Ovary (tissue), 9 donors: ENCODE results near the gene RPRD2. TPM values are rescaled to one million over a fixed set of nuclear protein-coding genes. Genes with fewer than 3 reads are reported as not detected.

Experiments
- DNase-seq, 5 donors: peaks; one replicate each; pipeline ENCODE4 v3.0.0-alpha.2; 2019 to 2020
- H3K27ac ChIP-seq, 2 donors: fragments of 200-600 bp; one replicate each; pipeline versions ENCODE4 v1.5.1 to v1.8.0; 2019 to 2022
- H3K27me3 ChIP-seq: fragments of 200-600 bp; one replicate; pipeline ENCODE4 v1.8.0; 2022
- H3K36me3 ChIP-seq: fragments of 200-600 bp; sonication (generic); one replicate; pipeline ENCODE4 v1.5.1; 2019
- H3K4me1 ChIP-seq: one replicate; pipeline ENCODE4 v1.8.1; 2013; ENCODE audit warnings: mild to moderate bottlenecking, moderate library complexity; ENCODE audit not compliant: insufficient read depth
- H3K4me3 ChIP-seq: fragments of 200-600 bp; sonication (generic); one replicate; pipeline ENCODE4 v1.5.1; 2017
- H3K9me3 ChIP-seq, 2 donors: fragments of 200-600 bp in 1 of 2; sonication (generic) in 1 of 2; one replicate each; pipeline versions ENCODE4 v1.5.1 to v1.8.1; 2013 to 2019; ENCODE audit warnings: mild to moderate bottlenecking in 1 of 2, moderate library complexity in 1 of 2
- EP300 ChIP-seq: sonication (generic); formaldehyde crosslinking; IDR thresholded peaks from one replicate; pipeline ENCODE4 v1.6.1; 2017; ENCODE audit warnings: antibody characterized with exemption
- POLR2A ChIP-seq: fragments of 450-650 bp; IDR thresholded peaks from one replicate; pipeline ENCODE4 v1.6.1; 2017; ENCODE audit warnings: antibody characterized with exemption, mild to moderate bottlenecking, moderate library complexity
- WGBS, 3 donors: extraction: QIAGEN DNeasy Blood & Tissue Kit in 1 of 3; methylation state at CpG; one replicate each; pipeline versions ENCODE4 v1.1.5 to v1.1.7; 2013 to 2017; 5-methylcytosine and 5-hydroxymethylcytosine counted together
- intact Hi-C, 4 donors: fragments of 100-400 bp; cut with DNase I; formaldehyde crosslinking; loops; one replicate each; pipeline versions ENCODE4 v1.11.0 to v1.15.1; 2022 to 2023
- polyA plus RNA-seq, 2 donors: library from polyadenylated mRNA; stranded (reverse); fragments of 200-250 nt in 1 of 2; fragments of 350-450 nt in 1 of 2; fragmentation: Illumina TruSeq in 1 of 2; extraction: RNeasy Lipid Tissue Mini Kit (QIAGEN cat#74804) in 1 of 2; gene quantifications; one replicate each; pipeline ENCODE4 v1.2.3, GENCODE V29; 2013 to 2014
- total RNA-seq, 7 donors: library from RNA; depleted of rRNA in 2 of 7; stranded (reverse); fragments of >200 nt in 2 of 7; fragmentation: NEBNext Ultra II Directional in 3 of 7; extraction: Animal tissue kit (Norgen Biotek cat#: 25700) in 3 of 7; gene quantifications; one replicate each; pipeline versions ENCODE4 v1.1.0 to v1.2.4, GENCODE V29; 2016 to 2023
- TF ChIP-seq, protein P1 (sequence below), 3 donors: fragments of 450-650 bp in 2 of 3; fragments of 200-600 bp in 1 of 3; IDR thresholded peaks; one replicate each; pipeline versions ENCODE4 v1.5.1 to v1.8.0; 2016 to 2022; ENCODE audit warnings: antibody characterized with exemption in 3 of 3, mild to moderate bottlenecking in 1 of 3
- donor health status: DM: no; HTN: no; CAD: no; lungs with moderate emphysema.
- donor health status: DM: no; HTN: no; CAD: no.
- donor health status: Bipolar disorder and iron deficiency.
- donor health status: DM: yes; HTN: yes; CAD: no.
- donor health status: DM: no; HTN: no; CAD: no.
- donor health status: DM: yes; HTN: yes; CAD: no.

Gene RPRD2
- total and polyA plus RNA-seq, 9 donors = 18.2 to 55.6 (median 43.9) TPM

DNA sequence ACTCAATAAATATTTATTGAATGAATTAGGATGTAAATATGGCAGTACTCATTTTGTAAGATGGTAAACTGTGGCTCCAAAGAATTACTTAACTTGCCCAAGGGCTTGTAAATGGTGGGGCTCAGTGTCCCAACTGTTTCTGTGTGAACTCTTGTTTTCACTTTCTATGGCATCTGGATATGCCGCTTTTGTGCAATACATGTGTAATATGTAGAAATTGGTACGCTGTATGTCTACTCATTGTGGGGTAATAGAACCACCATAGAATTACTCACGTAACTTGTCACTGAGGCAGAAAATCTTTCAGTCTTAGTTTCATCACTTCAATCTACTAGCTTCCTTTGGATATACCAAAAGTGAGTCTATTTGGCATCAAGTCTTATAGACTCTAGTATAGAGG is 41.6 kb upstream of the RPRD2 start:
- Histone ChIP-seq H3K9me3 (no peaks in the 10 kb centered on the region), H3K4me3 (peak overlapping the region; percentile 75), H3K4me1 (peaks cover 5% of the 10 kb centered on the region), H3K27me3 (no peaks in the 10 kb centered on the region), H3K27ac (no peak overlapping the region), H3K36me3 (no peaks in the 10 kb centered on the region)
- DNase-seq = no peak
- intact Hi-C loops = no loop called here
- WGBS, 3 donors = 87 to 96% (median 95%) methylated on average over 3 of the region's 3 CpGs
- TF ChIP-seq POLR2A = no peak
- no peak for TF ChIP-seq EP300
- TF ChIP-seq, protein P1, sequence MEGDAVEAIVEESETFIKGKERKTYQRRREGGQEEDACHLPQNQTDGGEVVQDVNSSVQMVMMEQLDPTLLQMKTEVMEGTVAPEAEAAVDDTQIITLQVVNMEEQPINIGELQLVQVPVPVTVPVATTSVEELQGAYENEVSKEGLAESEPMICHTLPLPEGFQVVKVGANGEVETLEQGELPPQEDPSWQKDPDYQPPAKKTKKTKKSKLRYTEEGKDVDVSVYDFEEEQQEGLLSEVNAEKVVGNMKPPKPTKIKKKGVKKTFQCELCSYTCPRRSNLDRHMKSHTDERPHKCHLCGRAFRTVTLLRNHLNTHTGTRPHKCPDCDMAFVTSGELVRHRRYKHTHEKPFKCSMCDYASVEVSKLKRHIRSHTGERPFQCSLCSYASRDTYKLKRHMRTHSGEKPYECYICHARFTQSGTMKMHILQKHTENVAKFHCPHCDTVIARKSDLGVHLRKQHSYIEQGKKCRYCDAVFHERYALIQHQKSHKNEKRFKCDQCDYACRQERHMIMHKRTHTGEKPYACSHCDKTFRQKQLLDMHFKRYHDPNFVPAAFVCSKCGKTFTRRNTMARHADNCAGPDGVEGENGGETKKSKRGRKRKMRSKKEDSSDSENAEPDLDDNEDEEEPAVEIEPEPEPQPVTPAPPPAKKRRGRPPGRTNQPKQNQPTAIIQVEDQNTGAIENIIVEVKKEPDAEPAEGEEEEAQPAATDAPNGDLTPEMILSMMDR (IDR thresholded peaks at IDR 0.05) = no peak

DNA sequence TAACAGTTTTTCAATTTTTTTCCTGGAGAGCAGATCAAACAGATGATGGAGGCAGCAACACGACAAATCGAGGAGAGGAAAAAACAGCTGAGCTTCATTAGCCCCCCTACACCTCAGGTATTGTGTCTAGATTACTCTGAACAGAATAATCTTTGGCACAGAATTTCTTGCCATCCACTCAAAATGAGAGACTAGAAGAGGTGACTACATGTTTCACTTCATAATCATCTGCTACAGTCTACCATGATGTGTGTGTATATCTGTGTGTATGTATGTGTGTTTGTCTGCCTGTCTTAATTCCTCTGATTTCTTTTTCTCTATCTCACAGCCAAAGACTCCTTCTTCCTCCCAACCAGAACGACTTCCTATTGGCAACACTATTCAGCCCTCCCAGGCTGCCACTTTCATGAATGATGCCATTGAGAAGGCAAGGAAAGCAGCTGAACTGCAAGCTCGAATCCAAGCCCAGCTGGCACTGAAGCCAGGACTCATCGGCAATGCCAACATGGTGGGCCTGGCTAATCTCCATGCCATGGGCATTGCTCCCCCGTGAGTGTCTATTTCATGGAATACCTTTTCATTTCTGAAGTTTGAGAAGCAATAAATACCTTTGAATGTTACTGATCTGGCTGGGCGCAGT is 31.2 kb upstream of the RPRD2 start:
- Histone ChIP-seq H3K36me3 (no peaks in the 10 kb centered on the region), H3K9me3 (no peaks in the 10 kb centered on the region), H3K27ac (no peak overlapping the region), H3K27me3 (no peaks in the 10 kb centered on the region), H3K4me3 (no peak overlapping the region), H3K4me1 (no peaks in the 10 kb centered on the region)
- DNase-seq = no peak
- intact Hi-C loops = no loop called here
- 87 to 91% (median 89%) methylated on average over 7 of the region's 7 CpGs for WGBS, 3 donors
- TF ChIP-seq POLR2A = no peak
- TF ChIP-seq EP300 = no peak
- TF ChIP-seq, protein P1 (IDR thresholded peaks at IDR 0.05) = no peak

DNA sequence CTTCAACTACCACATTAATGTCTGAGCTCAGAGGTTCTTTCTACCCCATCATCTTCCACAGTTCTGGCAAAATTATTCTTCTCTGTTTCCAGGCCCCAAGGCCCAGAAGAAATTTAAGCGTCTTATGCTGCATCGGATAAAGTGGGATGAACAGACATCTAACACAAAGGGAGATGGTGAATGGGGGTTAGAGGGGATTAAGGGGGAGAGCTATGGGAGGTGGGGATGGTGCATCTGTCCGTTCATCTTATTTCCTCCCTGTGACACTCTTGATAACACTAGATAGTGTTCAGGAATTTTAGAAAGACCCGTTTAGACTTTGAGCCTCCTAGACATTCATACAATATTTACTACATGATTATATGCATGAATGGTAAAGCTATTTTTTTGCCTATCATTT is 17.6 kb upstream of the RPRD2 start:
- intact Hi-C loops = no loop called here
- Histone ChIP-seq H3K4me1 (no peaks in the 10 kb centered on the region), H3K4me3 (no peak overlapping the region), H3K36me3 (no peaks in the 10 kb centered on the region), H3K27me3 (no peaks in the 10 kb centered on the region), H3K27ac (no peak overlapping the region), H3K9me3 (no peaks in the 10 kb centered on the region)
- no peak for DNase-seq
- 72 to 83% (median 73%) methylated on average over 4 of the region's 4 CpGs for WGBS, 3 donors
- no peak for TF ChIP-seq EP300
- TF ChIP-seq, protein P1 (IDR thresholded peaks at IDR 0.05) = no peak
- TF ChIP-seq POLR2A = no peak

DNA sequence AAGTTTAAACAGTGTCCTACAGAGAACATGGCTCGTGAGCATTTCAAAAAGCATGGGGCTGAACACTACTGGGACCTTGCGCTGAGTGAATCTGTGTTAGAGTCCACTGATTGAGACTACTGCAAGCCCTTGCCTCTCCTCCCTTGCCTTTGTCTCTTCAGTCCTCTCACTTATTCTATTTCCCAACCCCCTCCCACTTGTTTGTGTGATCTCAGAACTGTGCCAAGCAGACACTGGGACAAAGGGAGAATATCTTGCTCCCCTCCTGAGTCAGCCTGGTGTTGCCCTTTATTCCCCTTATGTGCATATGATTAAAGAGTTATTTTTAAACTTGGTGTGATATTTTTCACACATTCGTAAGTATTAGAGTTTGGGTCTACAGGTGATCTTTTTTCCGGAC is 11.1 kb upstream of the RPRD2 start:
- Histone ChIP-seq H3K27ac (no peak overlapping the region), H3K36me3 (no peaks in the 10 kb centered on the region), H3K9me3 (no peaks in the 10 kb centered on the region), H3K4me1 (no peaks in the 10 kb centered on the region), H3K27me3 (no peaks in the 10 kb centered on the region), H3K4me3 (no peak overlapping the region)
- no peak for DNase-seq
- no peak for TF ChIP-seq POLR2A
- TF ChIP-seq EP300 = no peak
- TF ChIP-seq, protein P1 (IDR thresholded peaks at IDR 0.05) = no peak
- WGBS, 3 donors = 91 to 96% (median 93%) methylated on average over 4 of the region's 4 CpGs
- intact Hi-C loops = no loop called here
